ENCODE measurements around the gene GXYLT2. TPM values are rescaled to one million over a fixed set of nuclear protein-coding genes. Genes with fewer than 3 reads are reported as not detected.
"Not testable (repeated sequence)": the region's sequence is repeated elsewhere in the genome, so short reads cannot be mapped to it uniquely, and the experiment has no call there.

GXYLT2 gene
- polyA plus RNA-seq, 1 donor from 2014 or later: not detected

DNA sequence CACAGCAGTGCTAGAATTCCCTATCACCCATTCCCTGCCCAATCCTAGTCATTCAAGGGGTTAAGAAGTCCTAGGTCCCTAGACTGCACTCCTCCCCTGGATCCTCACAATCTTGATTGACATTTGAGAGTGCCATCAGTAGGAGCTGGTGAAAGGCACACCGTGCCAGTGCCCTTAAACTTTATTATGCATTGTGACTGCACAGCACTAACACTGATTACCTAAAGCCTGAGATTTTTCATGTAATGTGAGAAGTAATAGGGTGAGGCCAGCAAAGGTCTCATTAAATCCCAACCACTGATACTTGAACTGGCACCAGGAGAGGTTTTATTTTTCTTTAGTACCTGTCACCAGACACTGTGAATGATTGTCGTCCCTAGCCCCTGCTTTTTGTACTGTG is 16.3 kb downstream of the GXYLT2 start:
- Mint-ChIP-seq H3K4me3 (no peak overlapping the region), H3K9me3 (no peaks in the 10 kb centered on the region), H3K27ac (no peak overlapping the region), H3K27me3 (peaks cover 6% of the 10 kb centered on the region), H3K4me1 (no peaks in the 10 kb centered on the region), H3K36me3 (no peaks in the 10 kb centered on the region)

DNA sequence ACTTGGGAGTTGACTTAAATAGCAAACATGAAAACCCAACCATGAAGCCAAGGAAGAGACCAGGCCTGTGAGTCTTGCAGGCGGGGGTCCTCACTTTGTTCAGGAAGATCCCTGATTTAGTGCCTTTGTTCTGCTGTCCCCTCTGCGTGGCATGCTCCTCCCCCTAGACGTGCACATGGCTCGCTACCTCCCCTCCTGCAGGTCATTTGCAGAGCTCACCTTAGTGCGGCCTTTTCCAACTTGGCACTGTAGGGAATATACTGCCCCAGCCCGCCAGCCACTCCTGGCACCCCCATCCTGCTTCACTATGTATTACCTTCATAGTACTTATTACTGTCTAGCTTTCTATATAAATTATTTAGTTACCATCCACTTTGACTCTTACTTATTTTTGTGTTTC is 18.3 kb downstream of the GXYLT2 start:
- H3K27ac Mint-ChIP-seq: no peak overlapping the region
- peaks cover 6% of the 10 kb centered on the region for H3K27me3 Mint-ChIP-seq
- no peaks in the 10 kb centered on the region for H3K4me1 Mint-ChIP-seq
- no peaks in the 10 kb centered on the region for H3K9me3 Mint-ChIP-seq
- no peak overlapping the region for H3K4me3 Mint-ChIP-seq
- H3K36me3 Mint-ChIP-seq: no peaks in the 10 kb centered on the region

DNA sequence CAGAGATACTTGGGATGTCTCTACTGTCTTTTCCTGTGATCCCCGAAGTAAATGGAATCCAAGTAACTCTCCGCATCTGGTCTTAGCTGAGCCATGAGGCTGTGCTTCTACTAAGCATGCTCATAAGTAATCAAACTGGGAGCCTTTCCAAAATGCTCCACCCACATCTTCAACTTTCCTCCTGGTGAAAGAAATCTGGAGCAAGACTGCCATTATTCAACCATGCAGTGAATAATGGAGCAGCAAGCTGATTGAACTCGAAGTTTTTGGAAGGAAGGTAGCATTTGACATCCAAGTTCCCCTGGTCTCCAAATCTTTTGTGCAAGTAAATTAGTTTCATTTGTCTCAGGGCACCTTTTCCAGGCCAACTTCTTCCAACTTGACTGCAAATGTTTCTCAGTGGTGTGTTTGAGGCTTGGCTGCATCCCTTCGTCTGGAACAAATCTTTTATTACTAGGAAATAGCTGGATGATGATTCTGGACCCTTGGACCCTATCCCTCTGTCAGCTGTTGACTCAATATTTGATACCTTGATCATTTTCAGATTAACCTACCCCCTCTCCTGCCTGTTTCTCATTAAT is 19.4 kb downstream of the GXYLT2 start:
- Mint-ChIP-seq H3K27ac (no peak overlapping the region), H3K27me3 (peaks cover 3% of the 10 kb centered on the region), H3K9me3 (no peaks in the 10 kb centered on the region), H3K4me1 (no peaks in the 10 kb centered on the region), H3K36me3 (no peaks in the 10 kb centered on the region), H3K4me3 (no peak overlapping the region)

DNA sequence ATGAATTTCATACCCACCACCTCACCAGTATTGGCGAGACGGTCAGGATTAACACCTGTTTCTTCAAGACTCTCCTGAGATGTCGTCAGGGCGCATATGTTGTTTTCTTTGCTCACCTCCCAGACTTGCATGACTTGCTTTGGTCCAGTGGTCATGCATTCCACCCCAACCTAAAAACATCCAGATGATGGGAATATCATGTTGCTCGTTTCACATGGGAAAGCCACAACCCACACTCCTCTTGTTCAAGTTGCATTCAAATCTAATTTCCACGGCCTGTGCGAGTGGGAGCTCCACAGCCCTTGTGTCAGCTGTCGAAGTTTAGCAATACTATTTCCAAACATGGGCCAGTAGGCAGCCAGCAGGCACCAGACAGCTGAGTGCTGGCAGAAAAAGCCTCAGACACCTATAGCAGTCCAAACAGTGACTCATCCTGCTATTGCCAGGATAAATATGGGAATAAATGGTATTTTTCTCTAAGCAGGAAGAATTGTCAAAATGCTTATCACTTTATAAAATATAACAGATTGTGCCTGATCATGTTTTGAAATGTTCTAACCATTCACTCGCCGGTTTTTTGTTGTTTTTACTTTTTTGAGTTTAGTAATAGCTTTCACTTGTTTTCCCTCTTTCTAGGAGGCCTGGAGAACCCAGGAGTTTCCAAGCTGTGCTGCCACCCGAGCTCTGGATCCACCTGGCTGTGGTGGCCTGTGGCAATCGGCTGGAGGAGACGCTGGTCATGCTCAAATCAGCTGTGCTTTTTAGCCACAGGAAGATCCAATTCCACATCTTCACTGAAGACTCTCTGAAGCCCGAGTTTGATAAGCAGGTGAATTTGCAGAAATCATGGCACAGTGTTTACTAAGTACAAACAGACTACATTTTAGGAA is 20.1 kb downstream of the GXYLT2 start:
- H3K4me1 Mint-ChIP-seq: no peaks in the 10 kb centered on the region
- H3K27ac Mint-ChIP-seq: no peak overlapping the region
- peaks cover 2% of the 10 kb centered on the region for H3K27me3 Mint-ChIP-seq
- H3K9me3 Mint-ChIP-seq: no peaks in the 10 kb centered on the region
- H3K4me3 Mint-ChIP-seq: no peak overlapping the region
- H3K36me3 Mint-ChIP-seq: no peaks in the 10 kb centered on the region

DNA sequence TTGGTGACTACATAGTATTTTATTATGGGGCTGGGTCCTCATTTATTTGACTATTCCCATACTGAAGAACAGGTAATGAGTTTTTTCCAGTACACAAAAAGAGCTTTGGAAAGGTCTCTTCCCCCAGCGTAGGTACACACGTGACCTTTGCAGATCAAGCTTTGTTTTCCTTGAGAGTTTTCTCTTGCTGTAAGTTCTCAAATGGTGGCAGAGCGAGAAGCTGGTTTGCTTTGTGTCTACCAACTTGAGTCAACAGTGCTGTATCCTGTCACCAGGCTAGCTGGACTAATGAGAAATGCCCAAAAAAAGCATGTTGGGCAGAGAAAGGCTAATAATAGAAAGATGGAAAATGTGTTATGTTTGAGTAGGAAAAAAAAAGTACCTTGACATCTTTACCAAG is 21.7 kb downstream of the GXYLT2 start:
- H3K4me1 Mint-ChIP-seq: no peaks in the 10 kb centered on the region

DNA sequence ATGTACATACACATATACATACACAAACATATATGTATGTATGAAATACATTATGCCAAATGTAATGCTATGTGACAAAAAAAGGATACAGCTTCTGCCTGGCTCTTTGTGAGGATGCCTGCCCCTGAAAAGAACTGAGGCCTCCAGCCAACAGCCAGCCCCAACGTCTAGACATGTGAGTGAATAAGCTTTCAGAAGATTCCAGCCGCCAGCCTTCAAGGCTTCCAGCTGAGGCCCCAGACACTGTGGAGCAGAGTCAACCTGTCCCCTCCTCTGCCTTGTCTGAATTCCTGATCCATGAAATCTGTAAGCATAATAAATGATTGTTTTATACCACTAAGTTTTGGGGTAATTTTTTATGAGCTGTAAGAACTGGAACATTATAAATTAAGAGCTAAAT is 24.7 kb downstream of the GXYLT2 start:
- no peaks in the 10 kb centered on the region for H3K4me1 Mint-ChIP-seq
- peaks cover 2% of the 10 kb centered on the region for H3K27me3 Mint-ChIP-seq
- H3K4me3 Mint-ChIP-seq: no peak overlapping the region
- no peaks in the 10 kb centered on the region for H3K9me3 Mint-ChIP-seq
- H3K27ac Mint-ChIP-seq: no peak overlapping the region
- H3K36me3 Mint-ChIP-seq: peaks cover 2% of the 10 kb centered on the region

More for the DNA sequence above, 21.7 kb downstream of the GXYLT2 start:
- no peak overlapping the region for H3K27ac Mint-ChIP-seq
- H3K9me3 Mint-ChIP-seq: no peaks in the 10 kb centered on the region
- no peaks in the 10 kb centered on the region for H3K36me3 Mint-ChIP-seq
- no peaks in the 10 kb centered on the region for H3K27me3 Mint-ChIP-seq
- no peak overlapping the region for H3K4me3 Mint-ChIP-seq

DNA sequence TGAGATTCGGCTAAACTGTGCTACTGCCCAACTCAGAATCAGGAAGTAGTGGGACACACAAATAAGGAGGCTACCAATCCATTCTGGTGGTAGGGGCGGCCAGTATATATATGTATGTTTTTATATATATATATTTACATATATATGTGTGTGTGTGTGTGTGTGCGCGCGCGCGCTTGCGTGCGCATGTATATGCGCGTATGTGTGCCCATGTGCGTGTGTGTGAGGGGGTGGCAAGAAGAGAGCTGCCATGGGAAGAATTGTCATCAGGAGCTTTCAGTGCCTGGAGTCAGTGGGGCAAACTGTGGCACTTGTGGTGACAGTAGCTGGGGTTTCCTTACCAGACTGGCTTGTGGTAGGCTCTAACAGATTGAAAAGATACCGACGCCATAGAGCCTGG is 26.5 kb downstream of the GXYLT2 start:
- Mint-ChIP-seq H3K27me3 (peaks cover 7% of the 10 kb centered on the region), H3K4me1 (no peaks in the 10 kb centered on the region), H3K27ac (no peak overlapping the region), H3K36me3 (peaks cover 2% of the 10 kb centered on the region), H3K4me3 (no peak overlapping the region), H3K9me3 (no peaks in the 10 kb centered on the region)

DNA sequence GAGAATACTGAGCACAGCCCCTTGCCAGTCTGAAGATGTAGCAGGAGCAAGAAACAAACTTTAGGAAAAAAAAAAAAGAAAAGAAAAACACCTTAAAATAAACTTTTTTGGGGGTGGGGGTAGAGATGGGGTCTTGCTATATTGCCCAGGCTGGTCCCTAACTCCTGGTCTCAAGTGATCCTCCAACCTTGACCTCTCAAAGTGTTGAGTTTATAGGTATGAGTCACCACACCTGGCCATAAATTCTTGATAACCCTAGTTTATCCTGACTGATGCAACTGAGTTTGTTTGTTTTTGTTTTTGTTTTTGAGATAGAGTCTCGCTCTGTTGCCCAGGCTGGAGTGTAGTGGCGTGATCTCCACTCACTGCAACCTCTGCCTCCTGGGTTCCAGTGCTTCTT is 28.4 kb downstream of the GXYLT2 start:
- H3K9me3 Mint-ChIP-seq: no peaks in the 10 kb centered on the region
- peaks cover 8% of the 10 kb centered on the region for H3K27me3 Mint-ChIP-seq
- no peak overlapping the region for H3K4me3 Mint-ChIP-seq
- H3K4me1 Mint-ChIP-seq: no peaks in the 10 kb centered on the region
- H3K36me3 Mint-ChIP-seq: peaks cover 2% of the 10 kb centered on the region
- no peak overlapping the region for H3K27ac Mint-ChIP-seq

DNA sequence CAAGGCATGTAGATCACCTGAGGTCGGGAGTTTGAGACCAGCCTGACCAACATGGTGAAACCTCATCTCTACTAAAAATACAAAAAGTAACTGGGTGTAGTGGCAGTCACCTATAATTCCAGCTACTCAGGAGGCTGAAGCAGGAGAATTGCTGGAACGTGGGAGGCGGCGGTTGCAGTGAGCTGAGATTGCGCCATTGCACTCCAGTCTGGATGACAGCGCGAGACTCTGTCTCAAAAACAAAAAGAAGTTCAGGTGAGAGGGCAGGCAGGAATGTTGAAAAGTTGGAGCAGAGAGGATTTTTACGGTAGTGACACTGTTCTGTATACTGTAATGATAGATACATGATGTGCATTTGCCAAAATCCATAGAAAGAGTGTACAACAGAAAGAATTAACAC is 31.7 kb downstream of the GXYLT2 start:
- Mint-ChIP-seq H3K4me3 (no peak overlapping the region), H3K4me1 (no peaks in the 10 kb centered on the region), H3K9me3 (no peaks in the 10 kb centered on the region), H3K27me3 (peaks cover 8% of the 10 kb centered on the region), H3K27ac (no peak overlapping the region), H3K36me3 (peaks cover 2% of the 10 kb centered on the region)

DNA sequence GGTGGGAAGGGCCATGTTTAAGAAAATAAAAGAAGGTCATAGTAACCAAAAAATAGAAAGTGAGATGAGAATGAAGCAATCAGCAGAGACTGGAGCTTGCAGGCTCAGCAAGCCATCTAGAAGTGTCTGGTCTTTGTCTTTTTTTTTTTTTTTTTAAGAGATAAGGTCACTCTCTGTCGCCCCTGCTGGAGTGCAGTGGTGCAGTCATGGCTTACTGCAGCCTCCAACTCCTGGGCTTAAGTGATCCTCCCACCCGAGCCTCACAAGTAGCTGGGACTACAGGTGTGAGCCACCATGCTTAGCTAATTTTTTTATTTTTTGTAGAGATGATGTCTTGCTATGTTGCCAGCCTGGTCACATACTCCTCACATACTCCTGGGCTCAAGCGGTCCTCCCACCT is 36.2 kb downstream of the GXYLT2 start:
- peaks cover 0 to 4% (median 2%) of the 10 kb centered on the region in 3 donors for H3K9me3 Mint-ChIP-seq
- H3K36me3 Mint-ChIP-seq: no peaks in the 10 kb centered on the region
- no peak overlapping the region for H3K4me3 Mint-ChIP-seq
- H3K27me3 Mint-ChIP-seq: peaks cover 6% of the 10 kb centered on the region
- H3K4me1 Mint-ChIP-seq: no peaks in the 10 kb centered on the region
- H3K27ac Mint-ChIP-seq: no peak overlapping the region

DNA sequence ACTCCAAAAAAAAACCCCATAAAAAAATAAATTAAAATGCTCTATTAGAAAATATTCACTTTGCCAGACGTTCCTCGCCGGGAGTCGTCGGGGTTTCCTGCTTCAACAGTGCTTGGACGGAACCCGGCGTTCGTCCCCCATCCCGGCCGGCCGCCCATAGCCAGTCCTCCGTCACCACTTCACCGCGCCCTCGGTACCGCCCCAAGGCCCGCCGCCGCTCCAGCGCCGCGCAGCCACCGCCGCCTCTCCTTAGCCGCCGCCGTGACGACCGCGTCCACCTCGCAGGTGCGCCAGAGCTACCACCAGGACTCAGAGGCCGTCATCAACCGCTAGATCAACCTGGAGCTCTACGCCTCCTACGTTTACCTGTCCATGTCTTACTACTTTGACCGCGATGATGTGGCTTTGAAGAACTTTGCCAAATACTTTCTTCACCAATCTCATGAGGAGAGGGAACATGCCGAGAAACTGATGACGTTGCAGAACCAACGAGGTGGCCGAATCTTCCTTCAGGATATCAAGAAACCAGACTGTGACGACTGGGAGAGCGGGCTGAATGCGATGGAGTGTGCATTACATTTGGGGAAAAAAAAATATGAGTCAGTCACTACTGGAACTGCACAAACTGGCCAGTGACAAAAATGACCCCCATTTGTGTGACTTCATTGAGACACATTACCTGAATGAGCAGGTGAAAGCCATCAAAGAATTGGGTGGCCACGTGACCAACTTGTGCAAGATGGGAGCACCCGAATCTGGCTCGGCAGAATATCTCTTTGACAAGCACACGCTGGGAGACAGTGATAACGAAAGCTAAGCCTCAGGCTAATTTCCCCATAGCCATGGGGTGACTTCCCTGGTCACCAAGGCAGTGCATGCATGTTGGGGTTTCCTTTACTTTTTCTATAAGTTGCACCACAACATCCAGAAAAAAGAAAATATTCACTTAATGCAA is 41.2 kb downstream of the GXYLT2 start:
- H3K27me3 Mint-ChIP-seq, H3K36me3 Mint-ChIP-seq, H3K4me3 Mint-ChIP-seq, H3K9me3 Mint-ChIP-seq, H3K4me1 Mint-ChIP-seq, H3K27ac Mint-ChIP-seq: not testable (repeated sequence)

DNA sequence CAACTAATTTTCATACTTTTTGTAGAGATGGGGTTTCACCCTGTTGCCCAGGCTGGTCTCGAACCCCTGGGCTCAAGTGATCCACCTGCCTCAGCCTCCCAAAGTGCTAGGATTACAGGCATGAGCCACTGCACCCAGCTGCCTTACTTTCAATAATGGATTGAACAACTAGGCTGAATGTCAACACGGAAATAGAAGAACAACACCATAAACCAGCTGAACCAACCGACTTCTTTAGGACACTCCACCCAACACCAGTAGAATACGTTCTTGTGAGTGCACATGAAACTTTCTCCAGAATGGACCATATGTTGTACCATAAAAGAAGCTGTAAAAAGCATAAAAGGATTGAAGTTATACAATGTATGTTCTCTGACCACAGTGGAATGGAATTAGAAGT is 42.9 kb downstream of the GXYLT2 start:
- no peak overlapping the region for H3K4me3 Mint-ChIP-seq
- no peaks in the 10 kb centered on the region for H3K4me1 Mint-ChIP-seq
- no peaks in the 10 kb centered on the region for H3K36me3 Mint-ChIP-seq
- no peaks in the 10 kb centered on the region for H3K27me3 Mint-ChIP-seq
- no peak overlapping the region for H3K27ac Mint-ChIP-seq
- peaks cover 0 to 4% (median 2%) of the 10 kb centered on the region in 3 donors for H3K9me3 Mint-ChIP-seq

DNA sequence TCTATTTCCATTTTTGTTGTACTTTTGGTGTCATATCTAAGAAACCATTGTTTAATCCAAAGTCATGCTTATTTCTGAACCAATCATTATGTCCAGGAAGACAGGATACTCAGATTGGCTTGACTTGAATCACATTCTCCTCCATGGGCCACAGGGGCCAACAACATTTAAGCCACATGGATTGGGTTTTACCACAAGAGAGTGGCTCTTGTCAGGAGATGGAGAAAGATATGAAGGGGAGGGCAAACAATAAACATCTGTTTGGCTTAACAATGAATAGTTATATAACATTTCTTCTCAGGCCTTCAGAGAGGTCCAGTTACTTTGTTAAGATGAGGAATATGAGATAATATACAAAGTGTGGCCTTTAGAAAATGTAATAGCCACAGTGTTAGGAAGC is 44.6 kb downstream of the GXYLT2 start:
- H3K9me3 Mint-ChIP-seq: peaks cover 0 to 4% (median 0%) of the 10 kb centered on the region in 3 donors
- H3K36me3 Mint-ChIP-seq: no peaks in the 10 kb centered on the region
- H3K4me1 Mint-ChIP-seq: no peaks in the 10 kb centered on the region
- no peak overlapping the region for H3K4me3 Mint-ChIP-seq
- H3K27ac Mint-ChIP-seq: no peak overlapping the region
- H3K27me3 Mint-ChIP-seq: no peaks in the 10 kb centered on the region

DNA sequence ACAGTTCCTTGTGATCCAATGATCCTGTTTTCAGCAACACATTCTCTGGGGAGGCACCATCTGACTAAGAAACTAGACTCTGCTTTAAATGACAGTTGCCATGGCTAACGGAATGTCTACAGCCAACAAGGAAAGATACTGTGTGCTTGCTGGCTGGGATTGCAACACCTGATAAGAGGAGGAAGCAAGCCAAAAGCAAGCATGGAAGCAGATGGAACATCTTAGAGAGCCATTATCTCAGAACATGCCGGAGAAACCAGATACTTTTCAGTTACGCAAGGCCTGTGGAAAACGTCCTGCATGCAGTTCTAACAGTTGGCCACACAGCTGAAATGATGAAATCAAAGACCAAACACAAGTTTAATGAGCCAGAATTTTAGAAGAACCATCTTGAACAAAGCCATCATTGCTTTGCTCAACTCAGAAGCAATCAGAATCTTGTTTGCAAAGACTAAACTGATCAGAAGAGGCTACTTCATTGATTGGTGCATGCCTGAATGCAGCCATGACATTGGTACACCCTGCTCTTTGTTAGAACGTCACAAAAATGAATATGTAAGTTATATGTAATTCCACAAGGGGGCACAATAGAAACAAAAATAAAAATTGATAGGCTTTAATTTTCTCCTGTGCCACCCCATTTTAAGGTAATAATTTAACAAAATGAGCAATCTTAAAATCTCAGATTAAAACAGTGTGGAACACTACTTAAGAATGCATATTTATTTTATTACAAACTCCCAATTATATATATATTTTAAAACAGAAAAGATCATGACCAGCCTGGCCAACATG is 50.8 kb downstream of the GXYLT2 start:
- Mint-ChIP-seq H3K9me3 (no peaks in the 10 kb centered on the region), H3K27ac (peak overlapping the region in 1 of 3 donors; percentile 58), H3K27me3 (no peaks in the 10 kb centered on the region), H3K4me1 (peaks cover 0 to 2% (median 0%) of the 10 kb centered on the region in 3 donors), H3K4me3 (no peak overlapping the region), H3K36me3 (no peaks in the 10 kb centered on the region)
